Spleen (tissue), 7 donors: Measurements from ENCODE around the gene KLHL26.

Source experiments
- CTCF ChIP-seq, 11 experiments: fragments of 200-600 bp in 7 of 11; fragments of 450-650 bp in 4 of 11; sonication (generic) in 4 of 11; IDR thresholded peaks in 8 of 11; conservative IDR thresholded peaks in 3 of 11; 1 replicate in 7 of 11; 2 replicates in 4 of 11; pipeline versions ENCODE4 v1.4.0 to v1.8.0; 2016 to 2021; ENCODE audit warnings: antibody characterized with exemption in 11 of 11, inconsistent platforms in 4 of 11, mild to moderate bottlenecking in 1 of 11
- POLR2A ChIP-seq, 3 donors: fragments of 450-650 bp; IDR thresholded peaks; one replicate each; pipeline ENCODE4 v1.5.1; 2017; ENCODE audit warnings: antibody characterized with exemption in 3 of 3, mild to moderate bottlenecking in 1 of 3
- POLR2AphosphoS5 ChIP-seq, 3 donors: sonication (generic); formaldehyde crosslinking; IDR thresholded peaks; one replicate each; pipeline ENCODE4 v1.5.1; 2017; ENCODE audit warnings: antibody characterized with exemption in 3 of 3
- donor health status: DM: no; HTN: no; CAD: no; lungs with moderate emphysema.
- donor health status: DM: no; HTN: no; CAD: no.
- donor health status: DM: no; HTN: no; CAD: no.

GRCh38 chr19:18710186-18710585 is 73.4 kb downstream of the KLHL26 start:
- TF ChIP-seq POLR2A (IDR thresholded peaks at IDR 0.05) = no peak
- no peak for TF ChIP-seq CTCF (IDR thresholded peaks at IDR 0.05 in 8 of 11, conservative IDR thresholded peaks at IDR 0.05 in 3 of 11)
- TF ChIP-seq POLR2AphosphoS5 (IDR thresholded peaks at IDR 0.05) = no peak
